Colonic mucosa (tissue), 4 donors: Measurements from ENCODE around the gene HACD2. TPM values are rescaled to one million over a fixed set of nuclear protein-coding genes. Genes with fewer than 3 reads are reported as not detected.
A peak's percentile ranks its signal among the peaks of the same experiment; 100 is the strongest.
"Not testable (repeated sequence)": the region's sequence is repeated elsewhere in the genome, so short reads cannot be mapped to it uniquely, and the experiment has no call there.

Experiments
- DNase-seq: peaks from one replicate; pipeline ENCODE4 v3.0.0-alpha.2; 2020
- H3K27ac ChIP-seq: fragments of 200-600 bp; one replicate; pipeline ENCODE4 v1.8.0; 2021
- H3K27me3 ChIP-seq: fragments of 200-600 bp; one replicate; pipeline ENCODE4 v1.8.0; 2021
- H3K36me3 ChIP-seq: fragments of 200-600 bp; one replicate; pipeline ENCODE4 v1.8.0; 2021
- H3K4me1 ChIP-seq: fragments of 200-600 bp; one replicate; pipeline ENCODE4 v1.8.0; 2021; ENCODE audit warnings: mild to moderate bottlenecking
- H3K4me3 ChIP-seq: fragments of 200-600 bp; one replicate; pipeline ENCODE4 v1.8.0; 2021
- H3K9ac ChIP-seq, 2 donors: one replicate each; pipeline ENCODE4 v1.7.0; 2013; ENCODE audit warnings: control low read depth in 2 of 2, low read depth in 2 of 2, low read length in 2 of 2
- H3K9me3 ChIP-seq: fragments of 200-600 bp; one replicate; pipeline ENCODE4 v1.8.0; 2021
- intact Hi-C: fragments of 100-400 bp; cut with DNase I; formaldehyde crosslinking; loops from one replicate; pipeline ENCODE4 v1.14.1; 2022
- total RNA-seq, 2 donors: library from RNA; stranded (reverse); fragmentation: NEBNext Ultra II Directional in 1 of 2; extraction: Animal tissue kit (Norgen Biotek cat#: 25700) in 1 of 2; gene quantifications; one replicate each; pipeline ENCODE4 v1.2.1, GENCODE V29; 2021
- TF ChIP-seq, protein P1 (sequence below): fragments of 200-600 bp; IDR thresholded peaks from one replicate; pipeline ENCODE4 v1.8.0; 2022; ENCODE audit warnings: antibody characterized with exemption, mild to moderate bottlenecking
- donor health status: healthy.
- donor health status: DM: no; HTN: no; CAD: no.
- donor health status: DM: no; HTN: no; CAD: no.

HACD2 gene
- total RNA-seq, 2 donors from 2014 or later: 60.3 to 61.2 TPM

DNA sequence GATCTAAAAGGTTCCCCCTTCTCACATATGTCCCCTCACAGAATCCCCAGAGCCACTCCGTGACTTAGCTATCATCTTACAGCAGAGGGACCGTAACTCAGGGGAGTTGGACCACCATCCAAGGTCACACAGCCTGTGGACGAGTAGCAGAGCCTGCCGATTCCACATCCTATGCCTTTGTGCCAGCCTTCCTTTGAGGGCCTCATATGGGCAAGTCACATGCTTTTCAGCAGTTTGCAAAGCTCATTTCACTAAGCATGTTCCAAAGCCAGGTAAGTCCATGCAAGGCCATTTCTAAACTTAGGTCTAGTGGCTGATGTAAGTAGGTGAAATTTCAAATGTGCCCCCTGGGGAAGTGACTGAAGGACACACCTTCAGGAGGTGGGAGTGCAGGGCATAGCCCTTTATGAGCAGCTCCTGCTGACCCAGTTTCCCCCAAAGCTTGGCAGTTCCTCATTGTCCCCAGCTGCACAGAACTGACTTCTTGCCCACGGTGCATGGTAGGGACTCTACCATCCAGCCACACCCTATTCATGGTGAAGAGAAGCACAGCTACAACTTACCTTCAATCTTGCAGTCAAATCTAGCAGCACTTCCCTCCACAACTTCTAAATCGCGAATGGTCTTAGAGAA is 33.3 kb upstream of the HACD2 start:
- intact Hi-C loops: no loop called here

DNA sequence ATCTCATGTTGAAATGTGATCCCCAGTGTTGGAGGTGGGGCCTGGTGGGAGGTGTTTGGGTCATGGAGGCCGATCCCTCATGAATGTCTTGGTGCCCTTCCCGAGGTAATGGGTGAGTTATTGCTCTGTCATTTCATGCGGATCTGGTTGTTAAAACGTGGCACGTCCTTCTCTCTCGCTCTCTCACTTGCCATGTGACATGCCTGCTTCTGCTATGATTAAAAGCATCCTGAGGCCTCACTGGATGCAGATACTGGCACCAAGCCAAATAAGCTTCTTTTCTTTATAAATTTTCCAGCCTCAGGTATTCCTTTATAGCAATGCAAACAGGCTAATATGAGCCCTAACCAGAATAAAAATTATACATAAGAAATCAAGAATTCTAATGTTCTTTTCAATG is 31.7 kb upstream of the HACD2 start:
- TF ChIP-seq, protein P1, sequence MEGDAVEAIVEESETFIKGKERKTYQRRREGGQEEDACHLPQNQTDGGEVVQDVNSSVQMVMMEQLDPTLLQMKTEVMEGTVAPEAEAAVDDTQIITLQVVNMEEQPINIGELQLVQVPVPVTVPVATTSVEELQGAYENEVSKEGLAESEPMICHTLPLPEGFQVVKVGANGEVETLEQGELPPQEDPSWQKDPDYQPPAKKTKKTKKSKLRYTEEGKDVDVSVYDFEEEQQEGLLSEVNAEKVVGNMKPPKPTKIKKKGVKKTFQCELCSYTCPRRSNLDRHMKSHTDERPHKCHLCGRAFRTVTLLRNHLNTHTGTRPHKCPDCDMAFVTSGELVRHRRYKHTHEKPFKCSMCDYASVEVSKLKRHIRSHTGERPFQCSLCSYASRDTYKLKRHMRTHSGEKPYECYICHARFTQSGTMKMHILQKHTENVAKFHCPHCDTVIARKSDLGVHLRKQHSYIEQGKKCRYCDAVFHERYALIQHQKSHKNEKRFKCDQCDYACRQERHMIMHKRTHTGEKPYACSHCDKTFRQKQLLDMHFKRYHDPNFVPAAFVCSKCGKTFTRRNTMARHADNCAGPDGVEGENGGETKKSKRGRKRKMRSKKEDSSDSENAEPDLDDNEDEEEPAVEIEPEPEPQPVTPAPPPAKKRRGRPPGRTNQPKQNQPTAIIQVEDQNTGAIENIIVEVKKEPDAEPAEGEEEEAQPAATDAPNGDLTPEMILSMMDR: no peak
- Histone ChIP-seq H3K27me3 (no peaks in the 10 kb centered on the region), H3K4me3 (no peak overlapping the region), H3K9me3 (no peaks in the 10 kb centered on the region), H3K9ac (no peak overlapping the region), H3K4me1 (no peaks in the 10 kb centered on the region), H3K36me3 (no peaks in the 10 kb centered on the region), H3K27ac (no peak overlapping the region)
- no peak for DNase-seq
- intact Hi-C loops: no loop called here

More for the DNA sequence above, 33.3 kb upstream of the HACD2 start:
- Histone ChIP-seq H3K4me3 (peak overlapping the region; percentile 1), H3K27ac (no peak overlapping the region), H3K9ac (no peak overlapping the region), H3K27me3 (no peaks in the 10 kb centered on the region), H3K9me3 (no peaks in the 10 kb centered on the region), H3K4me1 (no peaks in the 10 kb centered on the region), H3K36me3 (no peaks in the 10 kb centered on the region)
- TF ChIP-seq, protein P1: no peak
- DNase-seq: no peak

DNA sequence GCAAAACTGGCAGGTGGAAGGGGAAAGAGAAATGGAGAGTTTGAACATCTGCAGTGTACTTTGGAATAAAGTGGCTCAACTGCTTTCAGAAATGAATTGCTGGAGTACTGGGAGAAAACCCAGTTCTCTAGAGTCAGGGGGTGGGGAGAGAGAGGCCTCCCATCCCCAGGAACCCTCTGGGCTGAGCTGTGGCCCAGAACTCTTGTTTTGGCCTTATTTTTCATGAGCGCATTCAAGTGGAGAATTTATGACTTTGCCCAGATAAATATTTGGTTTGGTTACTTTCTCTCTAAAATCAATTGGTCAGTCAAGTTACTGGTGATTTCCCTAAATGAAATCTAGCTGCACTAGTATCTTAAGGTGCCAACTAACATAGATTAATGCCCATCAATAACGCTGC is 28.7 kb upstream of the HACD2 start:
- Histone ChIP-seq H3K36me3 (no peaks in the 10 kb centered on the region), H3K4me1 (no peaks in the 10 kb centered on the region), H3K27ac (no peak overlapping the region), H3K9ac (no peak overlapping the region), H3K9me3 (no peaks in the 10 kb centered on the region), H3K4me3 (no peak overlapping the region), H3K27me3 (no peaks in the 10 kb centered on the region)
- intact Hi-C loops: no loop called here
- no peak for DNase-seq
- TF ChIP-seq, protein P1: no peak

DNA sequence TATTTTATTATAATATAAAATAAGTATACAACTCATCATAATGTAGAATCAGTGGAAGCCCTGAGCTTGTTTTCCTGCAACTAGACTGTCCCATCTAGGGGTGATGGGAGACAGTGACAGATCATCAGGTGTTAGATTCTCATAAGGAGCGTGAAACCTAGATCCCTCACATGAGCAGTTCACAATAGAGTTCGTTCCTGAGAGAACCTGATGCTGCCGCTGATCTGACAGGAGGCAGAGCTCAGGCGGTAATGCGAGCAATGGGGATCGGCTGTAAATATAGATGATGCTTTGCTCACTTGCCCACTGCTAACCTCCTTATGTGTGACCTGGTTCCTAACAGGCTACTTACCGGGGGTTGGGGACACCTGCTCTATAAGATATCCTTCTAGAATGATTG is 26.8 kb upstream of the HACD2 start:
- H3K4me1 ChIP-seq, H3K27ac ChIP-seq, H3K36me3 ChIP-seq, H3K9me3 ChIP-seq, H3K4me3 ChIP-seq, H3K27me3 ChIP-seq, intact Hi-C loops, DNase-seq, H3K9ac ChIP-seq: not testable (repeated sequence)

DNA sequence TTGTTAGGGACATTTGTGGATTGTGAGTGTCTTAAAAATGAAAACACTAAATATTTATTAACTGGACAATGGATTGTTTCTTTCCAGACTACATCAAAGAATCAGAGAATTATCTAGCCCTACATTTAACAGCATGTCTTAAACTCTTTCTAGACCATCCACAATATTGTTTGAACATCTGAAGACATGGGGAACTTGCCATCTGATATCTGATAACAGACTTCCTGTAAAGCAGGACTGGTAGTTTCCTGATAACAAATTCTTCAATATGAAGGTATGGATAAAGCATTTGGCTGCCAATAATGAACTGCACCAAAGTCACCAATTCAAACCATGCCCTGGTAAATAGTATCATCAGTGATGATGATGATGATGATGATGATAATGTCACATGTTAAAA is 26.2 kb upstream of the HACD2 start:
- no peaks in the 10 kb centered on the region for H3K36me3 ChIP-seq
- TF ChIP-seq, protein P1: no peak
- H3K4me1 ChIP-seq: no peaks in the 10 kb centered on the region
- intact Hi-C loops: no loop called here
- DNase-seq: no peak
- no peaks in the 10 kb centered on the region for H3K27me3 ChIP-seq
- H3K27ac ChIP-seq: no peak overlapping the region
- no peak overlapping the region for H3K4me3 ChIP-seq
- no peaks in the 10 kb centered on the region for H3K9me3 ChIP-seq
- H3K9ac ChIP-seq: no peak overlapping the region

DNA sequence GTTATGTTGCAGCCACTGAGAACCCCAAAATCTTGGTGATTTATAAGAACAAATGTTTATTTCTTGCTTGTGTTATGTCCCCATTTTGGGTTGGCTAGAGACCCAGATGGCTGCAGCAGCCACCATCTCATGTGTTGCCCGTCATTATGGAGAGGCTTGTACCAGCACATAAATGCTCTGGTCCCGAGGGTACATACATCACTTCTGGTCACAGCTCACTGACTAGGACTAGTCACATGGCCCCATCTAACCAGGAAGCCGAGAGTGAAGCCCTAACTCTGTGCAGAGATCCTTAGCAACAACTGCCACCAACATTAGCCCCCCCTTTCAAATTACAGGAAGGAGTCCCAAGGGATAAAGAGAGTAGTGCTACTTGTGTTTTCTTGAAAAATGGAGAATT is 25.5 kb upstream of the HACD2 start:
- H3K4me3 ChIP-seq: no peak overlapping the region
- H3K4me1 ChIP-seq: no peaks in the 10 kb centered on the region
- TF ChIP-seq, protein P1: no peak
- no peak for DNase-seq
- no peak overlapping the region for H3K9ac ChIP-seq
- no peak overlapping the region for H3K27ac ChIP-seq
- no peaks in the 10 kb centered on the region for H3K9me3 ChIP-seq
- intact Hi-C loops: no loop called here
- H3K36me3 ChIP-seq: no peaks in the 10 kb centered on the region
- no peaks in the 10 kb centered on the region for H3K27me3 ChIP-seq
